ENCODE measurements around the gene SPDEF.

The SPDEF gene

DNA sequence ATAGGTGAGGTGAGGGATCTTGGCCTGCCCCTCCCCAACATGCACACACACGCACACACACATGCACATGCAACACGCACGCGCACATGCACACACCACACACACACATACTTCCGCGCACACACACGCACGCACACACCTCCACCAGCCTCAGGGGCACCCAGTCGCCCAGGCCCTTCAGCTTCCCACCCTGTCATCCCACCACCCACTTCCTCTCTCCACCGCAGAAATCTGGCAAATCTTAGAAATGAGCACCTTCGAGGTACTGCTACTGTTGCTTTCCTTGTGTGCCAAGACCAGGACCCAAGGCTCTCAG, 1.2 kb downstream of the SPDEF start:
- no peak for DNase-seq (ENCODE audit: low read depth in 2 of 2)
- TF ChIP-seq, protein P1, sequence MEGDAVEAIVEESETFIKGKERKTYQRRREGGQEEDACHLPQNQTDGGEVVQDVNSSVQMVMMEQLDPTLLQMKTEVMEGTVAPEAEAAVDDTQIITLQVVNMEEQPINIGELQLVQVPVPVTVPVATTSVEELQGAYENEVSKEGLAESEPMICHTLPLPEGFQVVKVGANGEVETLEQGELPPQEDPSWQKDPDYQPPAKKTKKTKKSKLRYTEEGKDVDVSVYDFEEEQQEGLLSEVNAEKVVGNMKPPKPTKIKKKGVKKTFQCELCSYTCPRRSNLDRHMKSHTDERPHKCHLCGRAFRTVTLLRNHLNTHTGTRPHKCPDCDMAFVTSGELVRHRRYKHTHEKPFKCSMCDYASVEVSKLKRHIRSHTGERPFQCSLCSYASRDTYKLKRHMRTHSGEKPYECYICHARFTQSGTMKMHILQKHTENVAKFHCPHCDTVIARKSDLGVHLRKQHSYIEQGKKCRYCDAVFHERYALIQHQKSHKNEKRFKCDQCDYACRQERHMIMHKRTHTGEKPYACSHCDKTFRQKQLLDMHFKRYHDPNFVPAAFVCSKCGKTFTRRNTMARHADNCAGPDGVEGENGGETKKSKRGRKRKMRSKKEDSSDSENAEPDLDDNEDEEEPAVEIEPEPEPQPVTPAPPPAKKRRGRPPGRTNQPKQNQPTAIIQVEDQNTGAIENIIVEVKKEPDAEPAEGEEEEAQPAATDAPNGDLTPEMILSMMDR (IDR thresholded peaks at IDR 0.05; ENCODE audit: low read depth, low read length) = no peak
- no peak overlapping the region for H3K4me3 ChIP-seq (replicated peaks in 1 of 2; ENCODE audit: low read depth in 2 of 2, low read length in 2 of 2)

DNA sequence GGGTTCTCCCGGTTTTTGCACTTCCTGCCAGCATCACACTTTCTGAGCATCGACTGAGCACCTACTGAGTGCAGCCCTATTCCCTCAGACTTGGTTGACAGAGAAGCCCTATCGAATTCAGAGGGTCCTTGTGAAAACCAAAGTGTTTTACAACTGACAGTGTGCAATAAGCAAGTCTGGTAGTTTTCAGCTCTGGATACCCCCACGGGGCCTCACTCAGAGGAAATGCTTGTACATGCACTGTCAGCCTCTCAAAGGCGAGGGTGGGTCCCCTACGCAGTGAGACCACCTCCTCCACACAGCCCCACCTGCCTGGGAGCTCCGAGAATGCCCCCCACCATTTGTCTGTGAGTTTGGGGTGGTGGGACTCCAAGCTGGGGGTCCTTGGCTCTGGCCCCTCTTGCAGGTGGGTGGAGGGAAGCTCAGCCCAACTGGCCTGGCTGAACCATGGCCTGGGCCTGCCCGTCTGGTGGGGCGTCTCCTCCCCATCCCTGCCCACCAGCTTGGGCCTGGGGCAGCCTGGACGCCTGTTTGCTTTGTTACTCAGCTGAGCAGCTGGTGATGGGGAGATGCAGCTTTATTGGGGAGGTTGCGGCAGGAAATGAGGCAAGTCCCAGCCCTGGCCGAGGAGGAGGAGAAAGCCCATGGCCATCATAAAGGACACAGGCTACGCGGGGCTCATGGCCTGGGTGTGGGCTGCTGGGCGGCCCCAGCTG, 1.7 kb downstream of the SPDEF start:
- DNase-seq (ENCODE audit: low read depth in 2 of 2) = no peak
- no peak overlapping the region for H3K4me3 ChIP-seq (replicated peaks in 1 of 2; ENCODE audit: low read depth in 2 of 2, low read length in 2 of 2)
- TF ChIP-seq, protein P1 (IDR thresholded peaks at IDR 0.05; ENCODE audit: low read depth, low read length) = no peak

DNA sequence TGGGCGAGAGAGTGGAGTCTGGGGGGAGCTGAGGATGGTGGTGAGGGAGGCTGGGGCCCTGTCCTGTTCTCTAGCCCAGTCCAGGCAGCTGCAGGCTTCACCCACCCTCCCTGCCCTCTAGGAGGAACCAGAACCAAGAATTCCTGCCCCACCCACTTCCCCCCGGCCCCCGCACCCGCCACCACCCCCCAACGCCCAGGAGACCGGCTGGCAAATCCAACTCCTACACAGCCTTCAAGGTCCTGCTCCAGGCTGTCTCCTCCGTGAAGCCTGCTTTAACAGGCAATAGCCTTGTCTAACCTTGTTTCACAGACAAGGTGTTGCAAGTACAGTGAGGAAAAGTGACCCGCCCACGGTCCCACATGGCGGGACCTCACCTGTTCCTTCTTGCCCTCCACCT, 2.4 kb downstream of the SPDEF start:
- no peak overlapping the region for H3K4me3 ChIP-seq (replicated peaks in 1 of 2; ENCODE audit: low read depth in 2 of 2, low read length in 2 of 2)
- TF ChIP-seq, protein P1 (IDR thresholded peaks at IDR 0.05; ENCODE audit: low read depth, low read length) = no peak
- no peak for DNase-seq (ENCODE audit: low read depth in 2 of 2)

DNA sequence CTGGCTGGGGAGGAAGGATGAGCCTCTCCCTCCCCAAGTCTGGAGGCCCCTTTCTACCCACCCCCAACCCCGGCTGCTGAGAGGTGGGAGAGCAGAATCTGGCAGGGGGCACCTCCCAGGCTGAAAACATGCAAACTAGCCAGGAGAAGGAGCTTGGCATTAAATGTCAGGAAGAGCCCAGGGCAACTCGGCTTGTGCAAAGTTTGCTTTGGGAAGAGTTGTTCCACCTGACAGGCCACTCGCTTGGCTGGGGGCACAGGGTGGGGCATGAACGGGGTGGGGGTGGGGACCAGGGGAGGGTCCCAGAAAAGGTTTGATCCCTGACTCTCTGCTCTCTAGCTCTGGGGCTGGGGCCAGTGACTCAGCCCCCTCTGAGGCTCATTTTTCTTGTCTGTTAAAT, 3.0 kb downstream of the SPDEF start:
- TF ChIP-seq, protein P1 (IDR thresholded peaks at IDR 0.05; ENCODE audit: low read depth, low read length) = no peak
- DNase-seq (ENCODE audit: low read depth in 2 of 2) = no peak
- H3K4me3 ChIP-seq (replicated peaks in 1 of 2; ENCODE audit: low read depth in 2 of 2, low read length in 2 of 2) = no peak overlapping the region

DNA sequence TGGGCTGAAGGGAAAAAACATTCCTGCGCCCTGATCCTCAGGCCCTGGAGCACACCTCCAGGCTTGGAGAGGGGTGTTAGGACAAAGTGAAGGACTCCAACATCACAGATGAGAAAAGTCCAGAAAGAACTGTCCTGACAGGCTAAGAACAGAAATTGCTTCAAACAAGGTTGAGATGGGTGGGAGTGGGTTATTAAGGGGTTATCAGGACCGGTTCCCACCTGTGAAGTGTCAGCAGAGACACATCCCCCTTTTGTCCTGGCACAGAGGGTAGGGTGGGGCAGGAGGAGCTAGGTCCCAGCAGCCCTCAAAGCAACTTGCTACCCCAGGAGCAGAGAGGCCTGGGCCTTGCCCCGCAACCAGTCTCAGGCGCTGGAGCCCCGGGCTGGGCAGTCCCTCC, 3.5 kb downstream of the SPDEF start:
- H3K4me3 ChIP-seq (replicated peaks in 1 of 2; ENCODE audit: low read depth in 2 of 2, low read length in 2 of 2) = no peak overlapping the region
- TF ChIP-seq, protein P1 (IDR thresholded peaks at IDR 0.05; ENCODE audit: low read depth, low read length) = no peak
- no peak for DNase-seq (ENCODE audit: low read depth in 2 of 2)

DNA sequence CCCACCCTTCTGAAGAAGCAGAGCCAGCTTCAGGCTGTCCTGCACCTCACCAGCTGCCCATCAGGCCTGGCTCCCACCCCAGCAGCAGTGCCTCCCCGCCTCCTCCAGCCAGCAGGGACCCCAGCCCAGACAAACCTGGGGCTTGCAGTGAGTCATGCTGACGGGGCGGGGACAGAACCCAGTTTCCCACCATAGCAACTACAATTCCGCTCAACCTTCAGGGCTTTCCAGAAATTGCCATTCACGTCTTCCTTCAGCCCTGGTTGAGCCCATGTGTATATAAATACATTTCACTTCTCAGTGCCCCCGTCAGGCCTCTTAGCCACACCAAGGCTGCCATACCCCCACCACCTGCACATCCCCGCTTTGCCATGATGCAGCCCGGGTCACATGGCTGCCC, 4.4 kb downstream of the SPDEF start:
- TF ChIP-seq, protein P1 (IDR thresholded peaks at IDR 0.05; ENCODE audit: low read depth, low read length) = no peak
- no peak overlapping the region for H3K4me3 ChIP-seq (replicated peaks in 1 of 2; ENCODE audit: low read depth in 2 of 2, low read length in 2 of 2)
- DNase-seq (ENCODE audit: low read depth in 2 of 2) = no peak

DNA sequence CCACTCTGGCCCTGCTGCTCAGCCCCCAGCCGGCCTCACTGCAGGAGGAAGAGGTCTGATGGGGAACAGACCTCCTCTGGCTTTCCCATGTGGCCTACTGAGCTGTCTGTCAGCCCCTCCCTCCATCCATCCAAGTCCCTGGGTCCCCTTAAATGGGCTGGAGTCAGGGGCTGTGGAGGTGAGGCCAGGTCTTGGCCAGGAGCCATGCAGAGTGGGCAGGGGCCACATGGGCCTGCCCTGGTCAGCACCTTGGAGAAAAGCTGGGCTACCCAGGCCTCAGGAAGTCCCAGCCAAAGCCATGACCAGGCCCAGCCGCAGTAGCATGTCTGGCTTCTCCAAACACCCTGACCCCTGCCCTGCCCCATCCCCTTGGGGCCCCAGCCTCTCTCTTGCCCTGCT, 6.3 kb downstream of the SPDEF start:
- H3K4me3 ChIP-seq (replicated peaks in 1 of 2; ENCODE audit: low read depth in 2 of 2, low read length in 2 of 2) = no peak overlapping the region
- no peak for DNase-seq (ENCODE audit: low read depth in 2 of 2)
- TF ChIP-seq, protein P1 (IDR thresholded peaks at IDR 0.05; ENCODE audit: low read depth, low read length) = no peak

All from cardiac fibroblast (primary cell).